Measurements from ENCODE around the gene CTDSP1.

Gene CTDSP1

GRCh38 chr2:218402911-218403411 lies 3.3 kb downstream of the CTDSP1 start:
- no peak for DNase-seq (ENCODE audit: low spot score)
- in situ Hi-C loops (cut with MboI; ENCODE audit: low pct_unique_long_range_greater_than_20kb, low sequenced_read_pairs, unreplicated experiment), result loop anchor here (10.0 to 25.0 kb wide), 2 partner anchors 242 to 434 kb away; partner anchors contain the start of gene PRKAG3
- no peak for TF ChIP-seq CTCF (IDR thresholded peaks at IDR 0.05; ENCODE audit: extremely low read depth, insufficient read depth, missing control alignments)

GRCh38 chr2:218403810-218404209 lies 4.1 kb downstream of the CTDSP1 start:
- DNase-seq (ENCODE audit: low spot score), result no peak
- no peak for TF ChIP-seq CTCF (IDR thresholded peaks at IDR 0.05; ENCODE audit: extremely low read depth, insufficient read depth, missing control alignments)
- in situ Hi-C loops (cut with MboI; ENCODE audit: low pct_unique_long_range_greater_than_20kb, low sequenced_read_pairs, unreplicated experiment), result loop anchor here (10.0 to 25.0 kb wide), 2 partner anchors 241 to 433 kb away; partner anchors contain the start of gene PRKAG3

- in situ Hi-C loops (cut with MboI; ENCODE audit: low pct_unique_long_range_greater_than_20kb, low sequenced_read_pairs, unreplicated experiment), result loop anchor here (10.0 to 25.0 kb wide), 2 partner anchors 240 to 433 kb away; partner anchors contain the start of gene PRKAG3
- no peak for TF ChIP-seq CTCF (IDR thresholded peaks at IDR 0.05; ENCODE audit: extremely low read depth, insufficient read depth, missing control alignments)
- no peak for DNase-seq (ENCODE audit: low spot score)
These were observed 4.8 kb downstream of the CTDSP1 start for GRCh38 chr2:218404351-218405085.

- in situ Hi-C loops (cut with MboI; ENCODE audit: low pct_unique_long_range_greater_than_20kb, low sequenced_read_pairs, unreplicated experiment), result loop anchor here (10.0 to 25.0 kb wide), 2 partner anchors 240 to 432 kb away; partner anchors contain the start of gene PRKAG3
- no peak for DNase-seq (ENCODE audit: low spot score)
These were observed 5.5 kb downstream of the CTDSP1 start for GRCh38 chr2:218405086-218405745.

GRCh38 chr2:218405746-218406208 lies 6.1 kb downstream of the CTDSP1 start:
- in situ Hi-C loops (cut with MboI; ENCODE audit: low pct_unique_long_range_greater_than_20kb, low sequenced_read_pairs, unreplicated experiment), result loop anchor here (10.0 to 25.0 kb wide), 2 partner anchors 239 to 432 kb away; partner anchors contain the start of gene PRKAG3
- DNase-seq (ENCODE audit: low spot score), result no peak
- no peak for TF ChIP-seq CTCF (IDR thresholded peaks at IDR 0.05; ENCODE audit: extremely low read depth, insufficient read depth, missing control alignments)

More at GRCh38 chr2:218405086-218405745, 5.5 kb downstream of the CTDSP1 start:
- TF ChIP-seq CTCF (IDR thresholded peaks at IDR 0.05; ENCODE audit: extremely low read depth, insufficient read depth, missing control alignments), result no peak

- DNase-seq (ENCODE audit: low spot score), result peak; percentile 96
- in situ Hi-C loops (cut with MboI; ENCODE audit: low pct_unique_long_range_greater_than_20kb, low sequenced_read_pairs, unreplicated experiment), result loop anchor here (10.0 to 25.0 kb wide), 2 partner anchors 238 to 431 kb away; partner anchors contain the start of gene PRKAG3
- TF ChIP-seq CTCF (IDR thresholded peaks at IDR 0.05; ENCODE audit: extremely low read depth, insufficient read depth, missing control alignments), result peak; percentile 90
These were observed 6.7 kb downstream of the CTDSP1 start for GRCh38 chr2:218406209-218406948.
